ENCODE measurements around the gene WFIKKN2. TPM values are rescaled to one million over a fixed set of nuclear protein-coding genes. Genes with fewer than 3 reads are reported as not detected.

Gene WFIKKN2
- total and polyA plus RNA-seq, 2 of the 13 experiments (the other 11 are each of a cell fraction or from before 2014, with no cell fraction given): not detected

DNA sequence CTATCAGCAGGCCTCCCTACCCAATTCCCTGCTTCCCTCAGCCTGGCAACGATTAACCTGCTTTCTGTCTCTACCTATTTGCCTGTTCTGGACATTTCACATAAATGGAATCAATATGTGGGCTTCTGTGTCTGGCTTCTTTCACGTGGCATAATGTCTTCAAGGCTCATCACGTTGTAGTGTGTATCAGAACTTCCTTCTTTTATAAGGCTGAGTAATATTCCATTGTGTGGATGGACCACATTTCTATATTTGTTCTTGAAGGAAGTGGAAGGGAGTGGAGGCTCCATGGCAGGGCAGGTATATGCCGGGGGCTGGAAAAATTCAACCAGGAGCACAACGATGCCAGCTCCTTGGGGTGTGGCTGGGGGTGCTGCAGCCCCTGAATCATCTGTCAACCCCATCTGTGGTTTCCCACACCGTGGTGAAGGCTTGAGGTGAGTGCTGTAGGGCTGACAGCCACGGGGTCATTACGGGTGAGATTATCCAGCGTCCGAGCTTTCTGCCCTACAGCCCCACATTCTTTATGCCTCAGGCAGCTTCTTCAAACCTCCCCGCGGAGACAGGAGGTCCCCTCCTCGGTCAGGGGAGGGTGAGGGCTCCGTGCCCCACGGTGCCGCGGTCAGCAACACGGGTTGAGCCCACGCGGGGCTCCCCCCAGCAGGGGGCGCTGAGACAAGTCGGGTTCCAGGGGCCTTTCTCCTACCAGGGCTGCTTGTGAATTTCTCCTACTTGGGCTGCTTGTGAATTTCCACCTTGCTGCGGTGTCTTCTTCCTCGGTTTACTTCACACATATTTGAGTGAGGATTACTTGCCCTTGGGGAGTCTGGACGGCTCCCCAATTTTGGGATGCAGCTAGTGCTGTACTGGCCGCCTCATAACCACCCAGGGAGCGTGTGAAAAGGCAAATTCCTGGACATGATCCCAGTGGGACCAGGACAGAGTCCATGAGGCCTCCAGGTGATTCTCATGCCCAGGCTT lies 18.3 kb upstream of the WFIKKN2 start (continued):
- TF ChIP-seq, protein P1, sequence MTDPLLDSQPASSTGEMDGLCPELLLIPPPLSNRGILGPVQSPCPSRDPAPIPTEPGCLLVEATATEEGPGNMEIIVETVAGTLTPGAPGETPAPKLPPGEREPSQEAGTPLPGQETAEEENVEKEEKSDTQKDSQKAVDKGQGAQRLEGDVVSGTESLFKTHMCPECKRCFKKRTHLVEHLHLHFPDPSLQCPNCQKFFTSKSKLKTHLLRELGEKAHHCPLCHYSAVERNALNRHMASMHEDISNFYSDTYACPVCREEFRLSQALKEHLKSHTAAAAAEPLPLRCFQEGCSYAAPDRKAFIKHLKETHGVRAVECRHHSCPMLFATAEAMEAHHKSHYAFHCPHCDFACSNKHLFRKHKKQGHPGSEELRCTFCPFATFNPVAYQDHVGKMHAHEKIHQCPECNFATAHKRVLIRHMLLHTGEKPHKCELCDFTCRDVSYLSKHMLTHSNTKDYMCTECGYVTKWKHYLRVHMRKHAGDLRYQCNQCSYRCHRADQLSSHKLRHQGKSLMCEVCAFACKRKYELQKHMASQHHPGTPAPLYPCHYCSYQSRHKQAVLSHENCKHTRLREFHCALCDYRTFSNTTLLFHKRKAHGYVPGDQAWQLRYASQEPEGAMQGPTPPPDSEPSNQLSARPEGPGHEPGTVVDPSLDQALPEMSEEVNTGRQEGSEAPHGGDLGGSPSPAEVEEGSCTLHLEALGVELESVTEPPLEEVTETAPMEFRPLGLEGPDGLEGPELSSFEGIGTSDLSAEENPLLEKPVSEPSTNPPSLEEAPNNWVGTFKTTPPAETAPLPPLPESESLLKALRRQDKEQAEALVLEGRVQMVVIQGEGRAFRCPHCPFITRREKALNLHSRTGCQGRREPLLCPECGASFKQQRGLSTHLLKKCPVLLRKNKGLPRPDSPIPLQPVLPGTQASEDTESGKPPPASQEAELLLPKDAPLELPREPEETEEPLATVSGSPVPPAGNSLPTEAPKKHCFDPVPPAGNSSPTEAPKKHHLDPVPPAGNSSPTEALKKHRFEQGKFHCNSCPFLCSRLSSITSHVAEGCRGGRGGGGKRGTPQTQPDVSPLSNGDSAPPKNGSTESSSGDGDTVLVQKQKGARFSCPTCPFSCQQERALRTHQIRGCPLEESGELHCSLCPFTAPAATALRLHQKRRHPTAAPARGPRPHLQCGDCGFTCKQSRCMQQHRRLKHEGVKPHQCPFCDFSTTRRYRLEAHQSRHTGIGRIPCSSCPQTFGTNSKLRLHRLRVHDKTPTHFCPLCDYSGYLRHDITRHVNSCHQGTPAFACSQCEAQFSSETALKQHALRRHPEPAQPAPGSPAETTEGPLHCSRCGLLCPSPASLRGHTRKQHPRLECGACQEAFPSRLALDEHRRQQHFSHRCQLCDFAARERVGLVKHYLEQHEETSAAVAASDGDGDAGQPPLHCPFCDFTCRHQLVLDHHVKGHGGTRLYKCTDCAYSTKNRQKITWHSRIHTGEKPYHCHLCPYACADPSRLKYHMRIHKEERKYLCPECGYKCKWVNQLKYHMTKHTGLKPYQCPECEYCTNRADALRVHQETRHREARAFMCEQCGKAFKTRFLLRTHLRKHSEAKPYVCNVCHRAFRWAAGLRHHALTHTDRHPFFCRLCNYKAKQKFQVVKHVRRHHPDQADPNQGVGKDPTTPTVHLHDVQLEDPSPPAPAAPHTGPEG (CRISPR knock-in tag; IDR thresholded peaks at IDR 0.05): no peak
- TF ChIP-seq, protein P2, sequence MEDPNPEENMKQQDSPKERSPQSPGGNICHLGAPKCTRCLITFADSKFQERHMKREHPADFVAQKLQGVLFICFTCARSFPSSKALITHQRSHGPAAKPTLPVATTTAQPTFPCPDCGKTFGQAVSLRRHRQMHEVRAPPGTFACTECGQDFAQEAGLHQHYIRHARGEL (CRISPR knock-in tag; IDR thresholded peaks at IDR 0.05): 0 out of 2 replicates have a peak, but pooled peaks have one; percentile 41
- TF ChIP-seq ZC3H4 (CRISPR knock-in tag; IDR thresholded peaks at IDR 0.05; ENCODE audit: borderline replicate concordance) (no peak), SOX6 (IDR thresholded peaks at IDR 0.05) (no peak), SOX6 (CRISPR knock-in tag; IDR thresholded peaks at IDR 0.05) (0 out of 2 replicates have a peak, but pooled peaks have one; percentile 26), NR3C1 (CRISPR knock-in tag; IDR thresholded peaks at IDR 0.05) (no peak), ZNF782 (CRISPR knock-in tag; IDR thresholded peaks at IDR 0.05; ENCODE audit: borderline replicate concordance) (0 out of 2 replicates have a peak, but pooled peaks have one; percentile 31), ZNF317 (CRISPR knock-in tag; IDR thresholded peaks at IDR 0.05) (peak; percentile 52; the same call in 1 of the 2 replicates), SRSF9 (IDR thresholded peaks at IDR 0.05; ENCODE audit: borderline replicate concordance, insufficient read depth, low read depth, low read length, poor library complexity, severe bottlenecking) (no peak), SALL2 (CRISPR knock-in tag; IDR thresholded peaks at IDR 0.05) (no peak), ZNF556 (CRISPR knock-in tag; IDR thresholded peaks at IDR 0.05; ENCODE audit: borderline replicate concordance) (0 out of 2 replicates have a peak, but pooled peaks have one; percentile 65), MTA1 (CRISPR knock-in tag; IDR thresholded peaks at IDR 0.05; ENCODE audit: borderline replicate concordance) (peak; percentile 48; the same call in 1 of the 2 replicates), RBAK (CRISPR knock-in tag; IDR thresholded peaks at IDR 0.05) (no peak), DNMT3B (CRISPR knock-in tag; conservative IDR thresholded peaks at IDR 0.05) (no peak), SRY (CRISPR knock-in tag; IDR thresholded peaks at IDR 0.05) (0 out of 2 replicates have a peak, but pooled peaks have one; percentile 33), ZNF652 (CRISPR knock-in tag; IDR thresholded peaks at IDR 0.05; ENCODE audit: borderline replicate concordance, low read depth) (no peak), YY1 (IDR thresholded peaks at IDR 0.05; ENCODE audit: insufficient read depth, insufficient replicate concordance, low read depth, low read length) (peak; percentile 11), ZNF749 (CRISPR knock-in tag; IDR thresholded peaks at IDR 0.05; ENCODE audit: borderline replicate concordance) (peak; percentile 39; the same call in 1 of the 2 replicates), PRMT3 (CRISPR knock-in tag; IDR thresholded peaks at IDR 0.05; ENCODE audit: borderline replicate concordance, low read depth) (no peak)
- TF ChIP-seq, protein P3, sequence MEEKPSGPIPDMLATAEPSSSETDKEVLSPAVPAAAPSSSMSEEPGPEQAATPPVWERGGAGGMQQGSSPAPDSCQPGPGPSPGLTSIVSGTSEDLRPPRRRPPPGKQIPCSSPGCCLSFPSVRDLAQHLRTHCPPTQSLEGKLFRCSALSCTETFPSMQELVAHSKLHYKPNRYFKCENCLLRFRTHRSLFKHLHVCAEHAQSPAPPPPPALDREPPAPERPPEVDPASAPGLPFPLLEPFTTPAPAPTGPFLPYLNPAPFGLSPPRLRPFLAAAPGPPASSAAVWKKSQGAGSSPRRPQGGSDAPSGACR (CRISPR knock-in tag; IDR thresholded peaks at IDR 0.05): peak; percentile 16; the same call in 1 of the 2 replicates
- TF ChIP-seq, protein P4, sequence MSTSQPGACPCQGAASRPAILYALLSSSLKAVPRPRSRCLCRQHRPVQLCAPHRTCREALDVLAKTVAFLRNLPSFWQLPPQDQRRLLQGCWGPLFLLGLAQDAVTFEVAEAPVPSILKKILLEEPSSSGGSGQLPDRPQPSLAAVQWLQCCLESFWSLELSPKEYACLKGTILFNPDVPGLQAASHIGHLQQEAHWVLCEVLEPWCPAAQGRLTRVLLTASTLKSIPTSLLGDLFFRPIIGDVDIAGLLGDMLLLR (CRISPR knock-in tag; IDR thresholded peaks at IDR 0.05): 0 out of 2 replicates have a peak, but pooled peaks have one; percentile 31
